Measurements from ENCODE around the gene NOTO.

DNA sequence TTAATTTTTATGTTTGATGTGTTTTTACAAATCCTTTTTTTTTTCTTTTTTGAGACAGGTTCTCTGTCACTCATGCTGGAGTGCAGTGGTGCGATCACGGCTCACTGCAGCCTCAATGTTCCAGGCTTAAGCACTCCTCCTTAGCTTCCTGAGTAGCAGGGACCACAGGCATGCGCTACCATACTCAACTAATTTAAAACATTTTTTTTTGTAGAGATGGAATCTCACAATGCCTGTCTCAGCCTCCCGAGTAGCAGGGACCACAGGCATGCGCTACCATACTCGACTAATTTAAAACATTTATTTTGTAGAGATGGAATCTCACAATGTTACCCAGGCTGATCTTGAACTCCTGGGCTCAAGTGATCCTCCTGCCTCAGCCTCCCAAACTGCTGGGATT is 3.2 kb downstream of the NOTO start:
- no peak for TF ChIP-seq POLR2A (IDR thresholded peaks at IDR 0.05)
- TF ChIP-seq, protein P1, sequence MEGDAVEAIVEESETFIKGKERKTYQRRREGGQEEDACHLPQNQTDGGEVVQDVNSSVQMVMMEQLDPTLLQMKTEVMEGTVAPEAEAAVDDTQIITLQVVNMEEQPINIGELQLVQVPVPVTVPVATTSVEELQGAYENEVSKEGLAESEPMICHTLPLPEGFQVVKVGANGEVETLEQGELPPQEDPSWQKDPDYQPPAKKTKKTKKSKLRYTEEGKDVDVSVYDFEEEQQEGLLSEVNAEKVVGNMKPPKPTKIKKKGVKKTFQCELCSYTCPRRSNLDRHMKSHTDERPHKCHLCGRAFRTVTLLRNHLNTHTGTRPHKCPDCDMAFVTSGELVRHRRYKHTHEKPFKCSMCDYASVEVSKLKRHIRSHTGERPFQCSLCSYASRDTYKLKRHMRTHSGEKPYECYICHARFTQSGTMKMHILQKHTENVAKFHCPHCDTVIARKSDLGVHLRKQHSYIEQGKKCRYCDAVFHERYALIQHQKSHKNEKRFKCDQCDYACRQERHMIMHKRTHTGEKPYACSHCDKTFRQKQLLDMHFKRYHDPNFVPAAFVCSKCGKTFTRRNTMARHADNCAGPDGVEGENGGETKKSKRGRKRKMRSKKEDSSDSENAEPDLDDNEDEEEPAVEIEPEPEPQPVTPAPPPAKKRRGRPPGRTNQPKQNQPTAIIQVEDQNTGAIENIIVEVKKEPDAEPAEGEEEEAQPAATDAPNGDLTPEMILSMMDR (IDR thresholded peaks at IDR 0.05), result no peak
